ENCODE results near the gene TPRX1.

The TPRX1 gene

DNA sequence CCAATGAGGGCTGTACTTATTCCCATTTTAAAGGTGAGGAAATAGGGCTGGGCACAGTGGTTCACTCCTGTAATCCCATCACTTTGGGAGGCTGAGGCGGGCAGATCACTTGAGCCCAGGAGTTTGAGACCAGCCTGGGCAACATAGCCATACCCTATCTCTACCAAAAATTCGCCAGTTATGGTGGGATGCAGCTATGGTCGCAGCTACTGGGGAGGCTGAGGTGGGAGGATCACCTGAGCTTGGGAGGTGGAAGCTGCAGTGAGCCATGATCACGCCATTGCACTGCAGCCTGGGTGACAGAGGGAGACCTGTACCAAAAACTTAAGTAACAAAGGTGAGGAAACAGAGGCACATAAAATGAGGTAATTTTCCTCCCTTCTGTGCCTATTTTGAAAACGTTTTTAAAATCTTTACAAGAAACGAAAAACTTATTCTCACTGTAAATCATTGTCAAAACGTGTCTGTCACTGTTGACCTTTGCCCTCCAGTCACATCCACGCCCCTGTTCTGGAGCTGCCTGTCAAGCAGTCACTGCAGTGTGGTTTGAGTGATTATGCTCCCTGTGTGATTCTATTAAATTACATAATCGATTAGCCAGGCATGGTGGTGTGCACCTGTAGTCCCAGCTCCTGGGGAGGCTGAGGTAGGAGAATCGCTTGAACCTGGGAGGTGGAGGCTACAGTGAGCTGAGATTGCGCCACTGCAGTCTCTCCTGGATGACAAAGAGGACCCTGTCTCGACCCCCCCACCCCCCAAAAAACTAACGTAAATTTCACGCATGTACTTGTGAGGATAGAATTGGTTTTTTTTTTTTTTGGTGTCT lies 46.5 kb downstream of the TPRX1 start:
- H3K9me3 ChIP-seq (ENCODE audit: control insufficient read depth, low read length): no peaks in the 10 kb centered on the region
- no peak overlapping the region for H3K27ac ChIP-seq
- H3K27me3 ChIP-seq (ENCODE audit: control insufficient read depth, insufficient read depth, low read length): no peaks in the 10 kb centered on the region
- no peak overlapping the region for H3K9ac ChIP-seq
- no peaks in the 10 kb centered on the region for H3K36me3 ChIP-seq (ENCODE audit: control insufficient read depth, insufficient read depth, low read length)
- H3K4me3 ChIP-seq (ENCODE audit: low read depth, low read length): no peak overlapping the region
- H3K4me2 ChIP-seq (ENCODE audit: low read length): no peak overlapping the region
- H3K4me1 ChIP-seq: no peaks in the 10 kb centered on the region
- TF ChIP-seq, protein P1, sequence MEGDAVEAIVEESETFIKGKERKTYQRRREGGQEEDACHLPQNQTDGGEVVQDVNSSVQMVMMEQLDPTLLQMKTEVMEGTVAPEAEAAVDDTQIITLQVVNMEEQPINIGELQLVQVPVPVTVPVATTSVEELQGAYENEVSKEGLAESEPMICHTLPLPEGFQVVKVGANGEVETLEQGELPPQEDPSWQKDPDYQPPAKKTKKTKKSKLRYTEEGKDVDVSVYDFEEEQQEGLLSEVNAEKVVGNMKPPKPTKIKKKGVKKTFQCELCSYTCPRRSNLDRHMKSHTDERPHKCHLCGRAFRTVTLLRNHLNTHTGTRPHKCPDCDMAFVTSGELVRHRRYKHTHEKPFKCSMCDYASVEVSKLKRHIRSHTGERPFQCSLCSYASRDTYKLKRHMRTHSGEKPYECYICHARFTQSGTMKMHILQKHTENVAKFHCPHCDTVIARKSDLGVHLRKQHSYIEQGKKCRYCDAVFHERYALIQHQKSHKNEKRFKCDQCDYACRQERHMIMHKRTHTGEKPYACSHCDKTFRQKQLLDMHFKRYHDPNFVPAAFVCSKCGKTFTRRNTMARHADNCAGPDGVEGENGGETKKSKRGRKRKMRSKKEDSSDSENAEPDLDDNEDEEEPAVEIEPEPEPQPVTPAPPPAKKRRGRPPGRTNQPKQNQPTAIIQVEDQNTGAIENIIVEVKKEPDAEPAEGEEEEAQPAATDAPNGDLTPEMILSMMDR (IDR thresholded peaks at IDR 0.05): no peak
- no peak overlapping the region for H2AFZ ChIP-seq
- no peaks in the 10 kb centered on the region for H3K79me2 ChIP-seq

DNA sequence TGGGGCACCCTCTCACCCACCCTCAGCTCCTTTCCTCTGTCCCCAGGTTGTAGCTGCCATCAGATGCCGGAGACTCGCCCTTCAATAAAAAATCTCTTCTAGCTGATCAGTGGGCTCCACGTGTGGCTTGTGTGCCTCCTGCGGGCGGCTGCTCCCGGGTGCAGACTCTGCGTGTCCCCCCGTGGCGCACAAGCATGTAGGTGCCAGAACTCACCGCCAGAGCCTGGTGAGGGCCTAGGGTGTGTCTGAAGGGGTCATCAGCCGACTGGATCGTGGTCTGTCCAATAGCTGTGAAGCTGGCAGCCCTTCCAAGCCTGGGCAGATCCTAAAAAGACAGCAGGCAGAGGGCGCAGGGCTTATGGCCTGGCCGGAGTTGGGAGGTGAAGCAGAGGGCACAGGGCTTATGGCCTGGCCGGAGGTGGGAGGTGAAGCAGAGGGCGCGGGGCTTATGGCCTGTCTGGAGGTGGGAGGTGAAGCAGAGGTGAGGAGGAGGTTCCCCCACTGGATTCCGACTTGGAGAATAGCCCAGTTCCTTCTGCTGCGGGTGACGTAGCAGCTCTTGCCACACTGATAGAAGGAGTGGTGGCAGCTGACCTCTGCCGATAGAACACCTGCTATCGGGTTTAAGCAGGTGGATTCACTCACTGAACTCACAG lies 47.3 kb downstream of the TPRX1 start:
- H3K36me3 ChIP-seq (ENCODE audit: control insufficient read depth, insufficient read depth, low read length): no peaks in the 10 kb centered on the region
- H2AFZ ChIP-seq: no peak overlapping the region
- H3K27ac ChIP-seq: no peak overlapping the region
- TF ChIP-seq, protein P1 (IDR thresholded peaks at IDR 0.05): no peak
- no peaks in the 10 kb centered on the region for H3K79me2 ChIP-seq
- H3K4me3 ChIP-seq (ENCODE audit: low read depth, low read length): no peak overlapping the region
- no peak overlapping the region for H3K9ac ChIP-seq
- no peaks in the 10 kb centered on the region for H3K4me1 ChIP-seq
- H3K9me3 ChIP-seq (ENCODE audit: control insufficient read depth, low read length): no peaks in the 10 kb centered on the region
- H3K4me2 ChIP-seq (ENCODE audit: low read length): no peak overlapping the region
- H3K27me3 ChIP-seq (ENCODE audit: control insufficient read depth, insufficient read depth, low read length): no peaks in the 10 kb centered on the region

DNA sequence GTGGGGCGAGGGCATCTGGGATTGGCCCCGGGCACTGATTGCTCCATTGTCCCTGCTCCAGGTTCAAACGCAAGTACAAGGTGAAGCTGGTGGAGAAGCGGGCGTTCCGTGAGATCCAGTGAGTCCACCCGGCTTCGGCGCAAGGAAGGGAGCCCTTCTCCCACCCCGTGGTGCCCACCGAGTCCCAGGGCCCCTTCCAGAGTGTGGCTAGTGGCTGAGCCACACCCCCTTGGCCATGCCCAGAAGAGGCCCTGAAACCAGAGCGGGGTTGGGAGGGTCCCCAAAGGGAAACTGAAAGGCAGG lies 47.8 kb downstream of the TPRX1 start:
- Histone ChIP-seq H3K27me3 (ENCODE audit: control insufficient read depth, insufficient read depth, low read length) (no peaks in the 10 kb centered on the region), H3K27ac (no peak overlapping the region), H3K9me3 (ENCODE audit: control insufficient read depth, low read length) (no peaks in the 10 kb centered on the region)

DNA sequence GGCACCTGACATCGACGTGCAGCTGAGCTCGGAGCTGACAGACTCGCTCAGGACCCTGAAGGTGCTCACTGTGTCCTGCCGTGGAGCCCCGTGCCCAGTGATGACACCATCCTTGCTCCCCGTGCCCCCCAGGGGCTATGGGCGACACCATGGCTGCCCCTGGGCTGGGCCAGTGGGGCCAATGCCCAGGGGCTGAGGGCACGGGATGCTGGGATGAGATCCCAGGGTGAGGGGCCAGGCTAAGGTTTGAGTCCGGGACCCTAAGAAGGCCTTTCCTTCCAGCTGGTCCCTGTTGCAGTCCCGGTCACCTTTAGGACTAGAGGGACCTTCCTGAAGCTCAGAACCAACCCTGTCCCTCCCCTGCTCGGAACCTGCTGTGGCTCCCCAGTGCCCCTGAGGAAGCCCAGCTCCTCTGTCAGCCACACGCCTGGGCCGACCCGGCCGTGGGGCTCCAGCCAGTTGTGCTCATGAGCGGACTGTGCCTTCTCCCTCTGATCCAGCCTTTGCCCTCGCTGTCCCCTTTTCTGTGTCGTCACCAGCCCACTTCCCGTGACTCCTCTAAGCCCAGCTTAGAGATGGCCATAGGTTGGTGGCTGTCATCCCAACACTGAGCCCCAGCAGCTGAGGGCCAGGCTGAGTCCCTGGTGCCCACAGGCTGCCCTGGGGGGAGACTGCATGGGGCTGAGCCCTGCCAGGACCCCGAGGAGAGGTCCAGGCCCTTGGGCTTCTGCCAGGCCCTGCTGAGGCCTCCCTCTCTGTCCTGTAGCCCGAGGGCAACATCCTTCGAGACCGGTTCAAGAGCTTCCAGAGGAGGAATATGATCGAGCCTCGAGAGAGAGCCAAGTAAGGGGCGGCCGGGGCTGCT lies 48.4 kb downstream of the TPRX1 start:
- H3K27ac ChIP-seq: no peak overlapping the region
- H3K36me3 ChIP-seq (ENCODE audit: control insufficient read depth, insufficient read depth, low read length): no peaks in the 10 kb centered on the region
- H3K9ac ChIP-seq: no peak overlapping the region
- H2AFZ ChIP-seq: no peak overlapping the region
- TF ChIP-seq, protein P1 (IDR thresholded peaks at IDR 0.05): no peak
- H3K4me3 ChIP-seq (ENCODE audit: low read depth, low read length): no peak overlapping the region
- no peaks in the 10 kb centered on the region for H3K79me2 ChIP-seq
- no peaks in the 10 kb centered on the region for H3K4me1 ChIP-seq
- H3K27me3 ChIP-seq (ENCODE audit: control insufficient read depth, insufficient read depth, low read length): no peaks in the 10 kb centered on the region
- H3K9me3 ChIP-seq (ENCODE audit: control insufficient read depth, low read length): no peaks in the 10 kb centered on the region
- no peak overlapping the region for H3K4me2 ChIP-seq (ENCODE audit: low read length)

More for the DNA sequence above, 47.8 kb downstream of the TPRX1 start:
- Histone ChIP-seq H3K36me3 (ENCODE audit: control insufficient read depth, insufficient read depth, low read length) (no peaks in the 10 kb centered on the region), H2AFZ (no peak overlapping the region), H3K9ac (no peak overlapping the region), H3K79me2 (no peaks in the 10 kb centered on the region), H3K4me1 (no peaks in the 10 kb centered on the region), H3K4me2 (ENCODE audit: low read length) (no peak overlapping the region), H3K4me3 (ENCODE audit: low read depth, low read length) (no peak overlapping the region)
- TF ChIP-seq, protein P1 (IDR thresholded peaks at IDR 0.05): no peak

Data from parathyroid adenoma (tissue), 2 donors.